ENCODE results near the gene TP63. TPM values are rescaled to one million over a fixed set of nuclear protein-coding genes. Genes with fewer than 3 reads are reported as not detected.

The TP63 gene
- polyA plus RNA-seq, 3 donors, result not detected

- no peaks in the 10 kb centered on the region for H3K9me3 ChIP-seq (replicated peaks in 1 of 2; ENCODE audit: control insufficient read depth in 1 of 2, insufficient read depth in 1 of 2, low read length in 2 of 2)
- H3K36me3 ChIP-seq (replicated peaks in 1 of 2; ENCODE audit: control insufficient read depth in 1 of 2, insufficient read depth in 2 of 2, low read length in 2 of 2), result no peaks in the 10 kb centered on the region
- H3K4me1 Mint-ChIP-seq, result no peaks in the 10 kb centered on the region
- H4K20me1 ChIP-seq (ENCODE audit: insufficient read depth, low read length), result no peaks in the 10 kb centered on the region
- no peak overlapping the region for H3K4me3 Mint-ChIP-seq
- peaks cover 0 to 4% (median 2%) of the 10 kb centered on the region in 7 donors for H3K9me3 Mint-ChIP-seq
- H2AFZ ChIP-seq (ENCODE audit: insufficient read depth, low read depth, low read length, poor library complexity, severe bottlenecking), result no peak overlapping the region
- intact Hi-C loops (cut with micrococcal nuclease), result no loop called here
- H3K27ac ChIP-seq (ENCODE audit: low read depth in 1 of 2, low read length in 2 of 2), result no peak overlapping the region
- no peaks in the 10 kb centered on the region for H3K27me3 Mint-ChIP-seq (ENCODE audit: low read depth in 3 of 3)
- no peak for DNase-seq
- no peaks in the 10 kb centered on the region for H3K36me3 Mint-ChIP-seq
- no peaks in the 10 kb centered on the region for H3K4me1 ChIP-seq (ENCODE audit: control insufficient read depth in 1 of 2, insufficient read depth in 2 of 2, low read length in 2 of 2)
- no peak overlapping the region for H3K9ac ChIP-seq (ENCODE audit: insufficient read depth, low read length, poor library complexity, severe bottlenecking)
- WGBS (ENCODE audit: insufficient coverage), result no CpG with 5 or more reads among the region's 9 CpGs
- no peaks in the 10 kb centered on the region for H3K27me3 ChIP-seq (ENCODE audit: control insufficient read depth in 2 of 2, insufficient read depth in 2 of 2, low read length in 2 of 2)
- no peak overlapping the region for H3K4me2 ChIP-seq (replicated peaks; ENCODE audit: extremely low read depth, low read length, poor library complexity, severe bottlenecking)
- no peak overlapping the region for H3K4me3 ChIP-seq (replicated peaks in 1 of 3; ENCODE audit: low read depth in 2 of 3, low read length in 3 of 3)
- H3K79me2 ChIP-seq (ENCODE audit: insufficient read depth, low read length), result no peaks in the 10 kb centered on the region
- no peak for TF ChIP-seq CTCF (IDR thresholded peaks at IDR 0.05)
- no peak overlapping the region for H3K27ac Mint-ChIP-seq
These were observed 231.3 kb downstream of the TP63 start for GRCh38 chr3:189862385-189862998.

- Mint-ChIP-seq H3K27me3 (ENCODE audit: low read depth in 3 of 3) (no peaks in the 10 kb centered on the region), H3K9me3 (peaks cover 0 to 4% (median 2%) of the 10 kb centered on the region in 7 donors), H3K27ac (no peak overlapping the region), H3K4me1 (no peaks in the 10 kb centered on the region), H3K36me3 (no peaks in the 10 kb centered on the region), H3K4me3 (no peak overlapping the region)
- intact Hi-C loops (cut with micrococcal nuclease), result no loop called here
- Histone ChIP-seq H3K4me3 (replicated peaks in 1 of 3; ENCODE audit: low read depth in 2 of 3, low read length in 3 of 3) (no peak overlapping the region), H3K27me3 (ENCODE audit: control insufficient read depth in 2 of 2, insufficient read depth in 2 of 2, low read length in 2 of 2) (no peaks in the 10 kb centered on the region), H3K36me3 (replicated peaks in 1 of 2; ENCODE audit: control insufficient read depth in 1 of 2, insufficient read depth in 2 of 2, low read length in 2 of 2) (no peaks in the 10 kb centered on the region), H3K4me1 (ENCODE audit: control insufficient read depth in 1 of 2, insufficient read depth in 2 of 2, low read length in 2 of 2) (no peaks in the 10 kb centered on the region), H3K9me3 (replicated peaks in 1 of 2; ENCODE audit: control insufficient read depth in 1 of 2, insufficient read depth in 1 of 2, low read length in 2 of 2) (no peaks in the 10 kb centered on the region), H2AFZ (ENCODE audit: insufficient read depth, low read depth, low read length, poor library complexity, severe bottlenecking) (no peak overlapping the region), H3K4me2 (replicated peaks; ENCODE audit: extremely low read depth, low read length, poor library complexity, severe bottlenecking) (no peak overlapping the region), H4K20me1 (ENCODE audit: insufficient read depth, low read length) (no peaks in the 10 kb centered on the region), H3K27ac (ENCODE audit: low read depth in 1 of 2, low read length in 2 of 2) (no peak overlapping the region), H3K9ac (ENCODE audit: insufficient read depth, low read length, poor library complexity, severe bottlenecking) (no peak overlapping the region), H3K79me2 (ENCODE audit: insufficient read depth, low read length) (no peaks in the 10 kb centered on the region)
- DNase-seq, result no peak
- no CpG with 5 or more reads among the region's 3 CpGs for WGBS (ENCODE audit: insufficient coverage)
- TF ChIP-seq CTCF (IDR thresholded peaks at IDR 0.05), result no peak
These were observed 231.8 kb downstream of the TP63 start for GRCh38 chr3:189863031-189863430.

Data from CD14-positive monocyte (primary cell).